Stimulated activated naive B cell treated with anti-CD40 and anti-IgM and Interleukin-4, amounts not matched to agents 10 μg/mL and 1 μg/mL and 100 μg/mL, for 72 hours (primary cell): ENCODE results near the gene TADA2A.
"Not testable (repeated sequence)": the region's sequence is repeated elsewhere in the genome, so short reads cannot be mapped to it uniquely, and the experiment has no call there.

Experiments
- ATAC-seq, 2 donors: fragments of 150-1000 bp; cut with Tn5 transposase; replicated peaks; 2 replicates each; pipeline ENCODE4 v1.10.0; 2021; ENCODE audit warnings: moderate library complexity in 1 of 2
- DNase-seq: peaks from one replicate; pipeline ENCODE4 v3.0.0; 2021
- H3K27ac Mint-ChIP-seq: one replicate; pipeline ENCODE4 v1.8.0; 2022; ENCODE audit warnings: mild to moderate bottlenecking, mixed read lengths
- H3K27me3 Mint-ChIP-seq, 2 donors: one replicate each; pipeline ENCODE4 v1.8.0; 2022; ENCODE audit warnings: mixed read lengths in 2 of 2
- H3K36me3 Mint-ChIP-seq, 2 donors: one replicate each; pipeline ENCODE4 v1.8.0; 2022; ENCODE audit warnings: mixed read lengths in 2 of 2, mild to moderate bottlenecking in 1 of 2
- H3K4me1 Mint-ChIP-seq, 2 donors: one replicate each; pipeline ENCODE4 v1.8.0; 2022; ENCODE audit warnings: mixed read lengths in 2 of 2, mild to moderate bottlenecking in 1 of 2
- H3K4me3 Mint-ChIP-seq, 2 donors: one replicate each; pipeline ENCODE4 v1.8.0; 2022; ENCODE audit warnings: mild to moderate bottlenecking in 2 of 2, mixed read lengths in 2 of 2, moderate library complexity in 1 of 2
- H3K9me3 Mint-ChIP-seq, 2 donors: one replicate each; pipeline ENCODE4 v1.8.0; 2022; ENCODE audit warnings: mixed read lengths in 2 of 2, mild to moderate bottlenecking in 1 of 2

Gene TADA2A

DNA sequence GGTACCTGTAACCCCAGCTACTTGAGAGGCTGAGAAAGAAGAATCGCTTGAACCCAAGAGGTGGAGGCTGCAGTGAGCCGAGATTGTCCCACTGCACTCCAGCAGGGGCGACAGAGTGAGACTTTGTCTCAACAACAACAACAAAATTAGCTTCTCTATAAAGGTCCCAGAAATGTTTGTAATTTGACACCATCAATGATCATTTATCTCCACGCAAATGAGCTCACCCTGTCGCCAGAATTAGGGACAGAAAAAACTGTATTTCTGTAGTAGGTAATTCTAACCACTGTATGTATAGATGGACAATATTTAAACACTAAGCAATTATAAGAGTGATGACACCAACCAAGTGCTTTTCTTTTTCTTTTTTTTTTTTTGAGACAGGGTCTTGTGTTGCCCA lies 20.2 kb upstream of the TADA2A start:
- no peak for ATAC-seq
- H3K4me3 Mint-ChIP-seq = no peak overlapping the region
- no peaks in the 10 kb centered on the region for H3K27me3 Mint-ChIP-seq
- H3K4me1 Mint-ChIP-seq = peaks cover under 1 to 1% of the 10 kb centered on the region in 2 donors
- H3K36me3 Mint-ChIP-seq = no peaks in the 10 kb centered on the region
- DNase-seq = no peak
- no peak overlapping the region for H3K27ac Mint-ChIP-seq
- no peaks in the 10 kb centered on the region for H3K9me3 Mint-ChIP-seq

DNA sequence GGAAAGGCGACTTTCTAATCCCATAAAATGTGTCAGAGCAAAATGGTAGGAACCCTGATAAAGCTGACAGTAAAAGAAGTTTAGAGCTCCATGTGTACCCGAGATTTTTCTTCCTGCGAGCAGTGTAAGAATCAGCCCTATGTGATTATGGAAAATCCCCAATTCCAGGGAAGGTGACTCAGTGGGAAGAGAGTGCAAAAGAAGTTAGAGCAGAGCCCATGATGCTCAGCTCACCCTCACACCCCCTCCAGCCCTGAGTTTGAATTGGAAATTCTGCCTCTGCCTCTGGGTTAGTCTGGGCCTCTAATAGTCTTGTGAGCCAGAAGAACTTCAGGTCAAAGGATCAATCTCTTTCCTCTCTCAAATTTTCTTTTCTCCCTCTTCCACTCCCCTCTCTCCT lies 18.4 kb upstream of the TADA2A start:
- Mint-ChIP-seq H3K36me3 (no peaks in the 10 kb centered on the region), H3K9me3 (no peaks in the 10 kb centered on the region), H3K4me1 (peaks cover 8 to 19% of the 10 kb centered on the region in 2 donors), H3K4me3 (no peak overlapping the region), H3K27ac (no peak overlapping the region), H3K27me3 (no peaks in the 10 kb centered on the region)
- no peak for ATAC-seq
- no peak for DNase-seq

DNA sequence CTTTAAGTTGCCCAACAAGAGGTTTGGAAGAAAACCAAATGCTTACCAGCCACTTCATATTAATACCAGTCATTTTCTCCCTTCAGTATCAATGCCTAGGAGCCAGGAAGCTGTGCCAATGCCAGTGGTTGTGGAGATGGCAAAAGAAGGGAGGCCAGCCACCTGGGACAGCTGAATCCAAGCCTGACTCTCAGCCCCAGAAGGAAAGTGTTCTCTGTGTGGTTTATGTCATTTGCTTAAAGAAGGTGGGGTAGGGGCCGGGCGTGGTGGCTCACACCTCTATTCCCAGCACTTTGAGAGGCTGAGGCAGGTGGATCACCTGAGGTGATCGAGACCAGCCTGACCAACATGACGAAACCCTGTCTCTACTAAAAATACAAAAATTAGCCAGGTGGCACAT lies 17.5 kb upstream of the TADA2A start:
- no peaks in the 10 kb centered on the region for H3K36me3 Mint-ChIP-seq
- H3K9me3 Mint-ChIP-seq = no peaks in the 10 kb centered on the region
- no peak overlapping the region for H3K27ac Mint-ChIP-seq
- DNase-seq (no peak), ATAC-seq (no peak)
- no peak overlapping the region for H3K4me3 Mint-ChIP-seq
- no peaks in the 10 kb centered on the region for H3K27me3 Mint-ChIP-seq
- H3K4me1 Mint-ChIP-seq = peaks cover 8 to 22% of the 10 kb centered on the region in 2 donors

DNA sequence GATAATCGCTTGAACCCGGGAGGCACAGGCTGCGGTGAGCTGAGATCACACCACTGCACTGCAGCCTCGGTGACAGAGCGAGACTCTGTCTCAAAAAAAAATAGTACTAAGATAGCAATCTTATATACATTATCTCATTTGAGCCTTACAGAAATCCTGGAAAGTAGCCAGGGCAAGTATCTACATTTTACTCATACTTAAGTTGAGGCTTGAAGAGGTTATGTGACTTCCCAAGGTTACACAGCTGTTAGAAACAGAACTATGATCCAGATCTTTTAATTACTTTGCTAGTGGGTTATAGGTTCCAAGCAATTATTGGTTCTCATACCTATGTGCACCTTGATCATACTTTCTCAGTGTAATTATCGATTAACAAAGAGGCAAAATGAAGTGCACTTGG lies 15.5 kb upstream of the TADA2A start:
- H3K36me3 Mint-ChIP-seq = no peaks in the 10 kb centered on the region
- no peak overlapping the region for H3K4me3 Mint-ChIP-seq
- ATAC-seq (no peak), DNase-seq (no peak)
- no peaks in the 10 kb centered on the region for H3K27me3 Mint-ChIP-seq
- H3K27ac Mint-ChIP-seq = no peak overlapping the region
- no peaks in the 10 kb centered on the region for H3K9me3 Mint-ChIP-seq
- peaks cover 8 to 22% of the 10 kb centered on the region in 2 donors for H3K4me1 Mint-ChIP-seq

DNA sequence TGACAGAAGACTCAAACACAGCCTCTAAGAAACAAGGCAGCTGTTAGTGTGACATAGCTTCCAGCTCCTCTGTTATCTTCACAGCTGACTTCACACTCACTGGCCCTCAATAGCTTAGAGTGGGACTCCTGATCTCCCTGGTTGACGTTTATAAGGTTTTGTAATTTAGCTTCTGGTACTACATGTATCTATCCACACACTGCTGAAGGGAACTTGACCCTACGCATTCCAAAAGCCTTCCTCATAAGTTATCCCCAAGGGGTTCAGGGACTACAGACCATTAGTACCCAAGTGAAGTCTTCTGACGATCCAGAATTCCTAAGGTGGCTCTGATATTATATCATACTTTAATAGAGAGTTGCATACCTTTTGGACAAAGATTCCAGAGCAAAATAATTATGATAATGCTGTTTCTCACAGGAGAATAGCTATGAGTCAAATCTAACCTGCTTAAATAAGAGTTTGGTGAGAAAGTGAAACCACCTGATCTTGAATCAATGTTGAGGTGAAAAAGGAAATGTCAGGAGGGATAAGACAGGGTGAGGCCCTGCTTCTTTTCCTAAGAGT lies 14.6 kb upstream of the TADA2A start:
- ATAC-seq = peak; percentile 53 to 80
- Mint-ChIP-seq H3K27ac (peak overlapping the region; percentile 47), H3K4me1 (peaks cover 8 to 22% of the 10 kb centered on the region in 2 donors), H3K4me3 (no peak overlapping the region), H3K9me3 (no peaks in the 10 kb centered on the region), H3K36me3 (no peaks in the 10 kb centered on the region), H3K27me3 (no peaks in the 10 kb centered on the region)
- DNase-seq = no peak

DNA sequence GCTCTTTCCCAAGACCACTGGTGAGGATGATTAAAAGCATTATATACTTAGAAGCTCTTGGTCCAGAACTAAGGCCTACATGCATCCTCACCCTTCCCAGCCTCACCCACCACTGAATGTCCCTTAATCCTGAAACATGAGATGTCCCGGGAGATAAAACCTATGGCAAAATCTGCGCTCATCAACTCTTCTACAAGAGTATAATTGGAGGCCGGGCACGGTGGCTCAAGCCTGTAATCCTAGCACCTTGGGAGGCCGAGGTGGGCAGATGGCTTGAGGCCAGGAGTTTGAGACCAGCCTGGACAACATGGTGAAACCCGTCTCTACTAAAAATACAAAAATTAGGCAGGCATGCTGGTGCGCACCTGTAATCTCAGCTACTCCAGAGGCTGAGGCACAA lies 13.3 kb upstream of the TADA2A start:
- DNase-seq (no peak), ATAC-seq (no peak)
- Mint-ChIP-seq H3K4me3 (no peak overlapping the region), H3K4me1 (peaks cover 10 to 27% of the 10 kb centered on the region in 2 donors), H3K27me3 (no peaks in the 10 kb centered on the region), H3K27ac (no peak overlapping the region), H3K36me3 (no peaks in the 10 kb centered on the region), H3K9me3 (no peaks in the 10 kb centered on the region)

DNA sequence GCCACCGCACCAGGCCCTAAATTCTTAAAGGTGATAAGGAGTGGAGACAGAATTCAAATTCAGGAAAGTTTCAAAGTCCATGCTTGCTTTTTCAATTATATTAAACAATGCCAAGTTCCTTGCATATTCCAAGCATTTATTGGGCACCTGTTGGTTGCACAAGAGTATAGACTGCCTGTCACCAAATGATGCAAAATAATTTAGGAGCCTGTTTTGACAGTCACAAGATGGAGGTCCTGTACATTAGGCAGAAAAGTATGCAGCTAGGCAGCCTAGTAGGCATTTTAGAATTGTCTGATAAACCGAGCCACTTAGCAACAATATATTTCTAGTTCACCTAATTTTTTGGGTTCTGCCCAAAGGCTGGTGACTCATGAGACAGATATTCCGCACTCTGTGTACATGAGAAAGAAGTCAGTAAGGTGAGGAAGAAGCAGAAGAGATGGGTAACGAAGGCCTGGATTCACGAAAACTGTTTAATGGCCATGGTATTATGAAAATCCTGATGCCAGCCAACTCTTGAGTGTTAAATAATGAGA lies 7.4 kb upstream of the TADA2A start:
- no peak for ATAC-seq
- no peaks in the 10 kb centered on the region for H3K9me3 Mint-ChIP-seq

DNA sequence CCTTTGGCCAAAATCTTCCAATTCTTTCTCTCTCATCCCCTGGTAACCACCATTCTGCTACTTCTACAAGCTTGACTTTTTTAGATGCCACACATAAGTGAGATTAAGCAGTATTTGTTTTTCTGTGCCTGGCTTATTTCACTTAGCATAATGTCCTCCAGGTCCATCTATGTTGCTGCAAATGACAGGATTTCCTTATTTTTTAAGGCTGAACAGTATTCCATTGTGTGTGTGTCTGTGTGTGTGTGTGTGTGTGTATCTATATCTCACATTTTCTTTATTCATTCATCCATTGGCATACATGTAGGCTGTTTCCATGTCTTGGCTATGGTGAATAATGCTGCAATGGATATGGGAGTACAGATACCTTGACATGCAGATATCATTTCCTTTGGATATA lies 6.2 kb upstream of the TADA2A start:
- DNase-seq (no peak), ATAC-seq (no peak)
- no peak overlapping the region for H3K27ac Mint-ChIP-seq
- no peaks in the 10 kb centered on the region for H3K9me3 Mint-ChIP-seq
- H3K4me3 Mint-ChIP-seq = no peak overlapping the region
- H3K4me1 Mint-ChIP-seq = peaks cover 12 to 29% of the 10 kb centered on the region in 2 donors
- no peaks in the 10 kb centered on the region for H3K27me3 Mint-ChIP-seq
- H3K36me3 Mint-ChIP-seq = peaks cover 10% of the 10 kb centered on the region in 2 donors

More for the DNA sequence above, 7.4 kb upstream of the TADA2A start:
- H3K36me3 Mint-ChIP-seq = peaks cover 4 to 6% of the 10 kb centered on the region in 2 donors
- H3K4me1 Mint-ChIP-seq = peaks cover 7 to 19% of the 10 kb centered on the region in 2 donors
- no peak overlapping the region for H3K4me3 Mint-ChIP-seq
- DNase-seq = no peak
- H3K27me3 Mint-ChIP-seq = no peaks in the 10 kb centered on the region
- no peak overlapping the region for H3K27ac Mint-ChIP-seq

DNA sequence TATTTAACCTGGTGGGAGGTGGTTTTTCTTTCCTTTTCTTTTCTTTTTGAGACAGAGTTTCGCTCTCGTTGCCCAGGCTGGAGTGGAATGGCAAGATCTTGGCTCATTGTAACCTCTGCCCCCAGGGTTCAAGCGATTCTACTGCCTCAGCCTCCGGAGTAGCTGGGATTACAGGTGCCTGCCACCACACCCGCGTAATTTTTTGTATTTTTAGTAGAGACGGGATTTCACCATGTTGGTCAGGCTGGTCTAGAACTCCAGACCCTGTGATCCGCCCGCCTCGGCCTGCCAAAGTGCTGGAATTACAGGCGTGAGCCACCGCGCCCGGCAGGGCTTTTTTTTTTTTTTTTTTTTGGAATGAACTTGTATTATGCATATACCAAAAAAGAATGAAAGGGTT lies 1.2 kb upstream of the TADA2A start:
- H3K27me3 Mint-ChIP-seq, DNase-seq, H3K27ac Mint-ChIP-seq, H3K9me3 Mint-ChIP-seq, ATAC-seq: not testable (repeated sequence)
- H3K4me3 Mint-ChIP-seq = peak overlapping the region; percentile 98 to 99
- H3K36me3 Mint-ChIP-seq = peaks cover 16 to 17% of the 10 kb centered on the region in 2 donors
- H3K4me1 Mint-ChIP-seq = peaks cover 12 to 51% of the 10 kb centered on the region in 2 donors

DNA sequence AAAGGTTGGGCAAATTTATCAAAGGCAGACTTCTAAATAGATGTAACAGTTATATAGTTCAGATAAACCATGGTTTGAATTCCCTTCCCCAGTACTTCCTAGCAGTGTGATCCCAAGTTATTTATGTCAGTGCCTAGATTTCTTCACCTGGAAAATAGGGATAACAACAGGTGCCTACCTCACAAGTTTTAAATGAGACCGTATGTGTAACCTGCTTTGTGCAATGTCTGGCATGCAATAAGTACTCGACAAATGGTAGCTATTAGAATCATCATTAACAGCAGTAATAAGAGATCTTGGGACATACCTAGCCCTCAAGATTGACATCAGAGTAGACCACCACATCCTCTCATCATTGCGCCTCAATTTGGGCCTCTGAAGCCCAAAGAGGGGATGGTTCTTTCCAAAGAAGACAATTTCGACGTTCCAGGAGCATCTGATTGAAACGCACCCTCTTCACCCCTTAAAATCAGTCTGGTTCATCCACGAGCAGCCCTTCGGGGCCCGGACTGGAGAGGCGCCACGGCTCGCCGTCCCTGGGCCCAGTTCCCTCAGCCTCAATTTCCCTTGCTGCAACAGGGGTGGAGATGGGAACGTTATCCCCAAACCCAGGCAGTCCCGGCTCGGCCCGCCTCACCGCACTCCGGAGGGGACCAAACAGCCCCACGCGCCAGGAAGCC lies 591 bp upstream of the TADA2A start:
- Mint-ChIP-seq H3K9me3 (no peaks in the 10 kb centered on the region), H3K36me3 (peaks cover 18 to 23% of the 10 kb centered on the region in 2 donors), H3K27ac (peak overlapping the region; percentile 98), H3K4me3 (peak overlapping the region; percentile 98 to 99), H3K4me1 (peaks cover 12 to 51% of the 10 kb centered on the region in 2 donors), H3K27me3 (no peaks in the 10 kb centered on the region)
- peak; percentile 11 to 16 for ATAC-seq
- DNase-seq = no peak

DNA sequence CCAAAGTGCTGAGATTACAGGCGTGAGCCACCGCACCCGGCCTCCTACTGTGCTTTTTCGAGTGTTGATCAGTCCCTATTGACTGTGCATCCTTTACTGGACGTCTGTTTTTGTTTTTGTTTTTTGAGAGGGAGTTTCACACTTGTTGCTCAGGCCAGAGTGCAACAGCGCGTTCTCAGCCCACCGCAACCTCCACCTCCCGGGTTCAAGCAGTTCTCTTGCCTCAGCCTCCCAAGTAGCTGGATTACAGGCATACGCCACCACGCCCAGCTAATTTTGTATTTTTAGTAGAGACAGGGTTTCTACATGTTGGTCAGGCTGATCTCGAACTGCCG lies 1.4 kb downstream of the TADA2A start:
- DNase-seq, ATAC-seq, H3K9me3 Mint-ChIP-seq, H3K27me3 Mint-ChIP-seq: not testable (repeated sequence)
- Mint-ChIP-seq H3K36me3 (peaks cover 15 to 26% of the 10 kb centered on the region in 2 donors), H3K27ac (peak overlapping the region; percentile 88), H3K4me3 (peak overlapping the region; percentile 89), H3K4me1 (peaks cover 9 to 46% of the 10 kb centered on the region in 2 donors)

DNA sequence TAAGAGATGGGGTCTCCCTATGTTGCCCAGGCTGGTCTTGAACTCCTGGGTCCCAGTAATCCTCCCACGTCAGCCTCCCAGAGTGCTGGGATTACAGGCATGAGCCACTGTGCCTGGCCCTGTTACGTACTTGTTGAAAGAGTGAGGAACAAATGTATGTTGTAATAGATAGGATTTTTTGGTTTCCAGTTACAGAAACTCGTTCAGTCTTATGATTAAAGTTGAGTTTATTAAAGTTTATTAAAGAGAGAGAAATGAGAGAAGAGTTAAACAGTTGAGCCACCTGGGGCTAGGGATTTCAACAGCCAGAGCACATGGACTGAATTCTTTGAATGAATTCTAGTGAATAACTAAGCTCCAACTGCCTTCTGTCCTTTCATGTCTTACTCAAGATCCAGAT lies 3.7 kb downstream of the TADA2A start:
- H3K9me3 Mint-ChIP-seq = no peaks in the 10 kb centered on the region
- H3K36me3 Mint-ChIP-seq = peaks cover 25 to 40% of the 10 kb centered on the region in 2 donors
- peaks cover 6 to 41% of the 10 kb centered on the region in 2 donors for H3K4me1 Mint-ChIP-seq
- H3K4me3 Mint-ChIP-seq = no peak overlapping the region
- peak overlapping the region; percentile 67 for H3K27ac Mint-ChIP-seq
- DNase-seq (no peak), ATAC-seq (no peak)
- no peaks in the 10 kb centered on the region for H3K27me3 Mint-ChIP-seq

DNA sequence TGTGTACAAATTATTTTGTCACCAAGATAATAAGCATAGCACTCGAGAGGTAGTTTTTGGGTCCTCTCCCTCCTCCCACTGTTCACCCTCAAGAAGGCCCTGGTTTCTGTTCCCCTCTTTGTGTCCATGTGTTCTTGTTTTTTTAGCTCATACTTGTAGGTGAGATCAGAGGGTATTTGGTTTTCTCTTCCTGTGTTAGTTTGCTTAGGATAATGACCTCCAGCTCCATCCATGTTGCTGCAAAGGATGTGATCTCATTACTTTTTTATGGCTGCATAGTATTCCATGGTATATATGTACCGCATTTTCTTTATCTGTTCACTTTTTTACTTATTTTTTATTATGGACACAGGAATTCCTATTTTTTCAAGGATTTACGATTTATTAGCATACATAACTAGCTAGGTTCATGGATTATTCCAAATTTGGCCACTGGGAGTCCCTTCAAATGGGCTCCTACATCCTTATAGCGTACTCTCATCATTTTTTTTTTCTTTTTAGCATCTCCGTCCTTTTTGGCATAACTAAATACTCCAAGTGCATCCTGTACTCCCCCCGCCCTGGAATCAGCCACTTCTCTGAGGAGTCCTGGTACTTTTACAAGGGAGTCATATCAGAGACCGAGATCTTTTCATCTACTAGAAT lies 7.3 kb downstream of the TADA2A start:
- no peak overlapping the region for H3K27ac Mint-ChIP-seq
- ATAC-seq (peak; percentile 77), DNase-seq (no peak)
- H3K4me3 Mint-ChIP-seq = no peak overlapping the region
- H3K9me3 Mint-ChIP-seq = no peaks in the 10 kb centered on the region
- no peaks in the 10 kb centered on the region for H3K27me3 Mint-ChIP-seq
- peaks cover 26 to 44% of the 10 kb centered on the region in 2 donors for H3K36me3 Mint-ChIP-seq
- H3K4me1 Mint-ChIP-seq = peaks cover 4 to 17% of the 10 kb centered on the region in 2 donors

DNA sequence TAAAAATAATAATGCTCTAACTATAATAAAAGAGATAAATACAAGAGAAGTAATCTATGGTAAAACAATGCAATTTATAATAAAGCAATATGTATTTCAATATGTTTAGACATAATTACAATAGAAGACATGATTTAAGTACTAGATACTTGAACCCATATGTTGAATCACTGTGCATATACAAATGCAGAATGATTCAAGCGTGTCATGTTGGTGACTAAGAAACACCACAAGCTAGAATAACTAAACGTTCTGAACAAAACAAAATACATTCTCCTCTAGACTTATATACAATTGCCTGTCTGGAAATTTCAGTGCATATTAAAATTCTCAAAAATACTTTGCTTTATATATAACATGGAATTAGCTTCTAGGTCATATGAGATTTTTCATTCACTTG lies 11.2 kb downstream of the TADA2A start:
- peaks cover 29 to 41% of the 10 kb centered on the region in 2 donors for H3K36me3 Mint-ChIP-seq
- H3K4me3 Mint-ChIP-seq = no peak overlapping the region
- no peaks in the 10 kb centered on the region for H3K27me3 Mint-ChIP-seq
- ATAC-seq (no peak), DNase-seq (no peak)
- H3K9me3 Mint-ChIP-seq = no peaks in the 10 kb centered on the region
- H3K4me1 Mint-ChIP-seq = peaks cover 4 to 12% of the 10 kb centered on the region in 2 donors
- no peak overlapping the region for H3K27ac Mint-ChIP-seq
